ENCODE data around the gene SLC16A8. TPM values are rescaled to one million over a fixed set of nuclear protein-coding genes. Genes with fewer than 3 reads are reported as not detected.

Gene SLC16A8
- total and polyA plus RNA-seq, 2 experiments from 2014 or later = 0.52 to 0.66 TPM

DNA sequence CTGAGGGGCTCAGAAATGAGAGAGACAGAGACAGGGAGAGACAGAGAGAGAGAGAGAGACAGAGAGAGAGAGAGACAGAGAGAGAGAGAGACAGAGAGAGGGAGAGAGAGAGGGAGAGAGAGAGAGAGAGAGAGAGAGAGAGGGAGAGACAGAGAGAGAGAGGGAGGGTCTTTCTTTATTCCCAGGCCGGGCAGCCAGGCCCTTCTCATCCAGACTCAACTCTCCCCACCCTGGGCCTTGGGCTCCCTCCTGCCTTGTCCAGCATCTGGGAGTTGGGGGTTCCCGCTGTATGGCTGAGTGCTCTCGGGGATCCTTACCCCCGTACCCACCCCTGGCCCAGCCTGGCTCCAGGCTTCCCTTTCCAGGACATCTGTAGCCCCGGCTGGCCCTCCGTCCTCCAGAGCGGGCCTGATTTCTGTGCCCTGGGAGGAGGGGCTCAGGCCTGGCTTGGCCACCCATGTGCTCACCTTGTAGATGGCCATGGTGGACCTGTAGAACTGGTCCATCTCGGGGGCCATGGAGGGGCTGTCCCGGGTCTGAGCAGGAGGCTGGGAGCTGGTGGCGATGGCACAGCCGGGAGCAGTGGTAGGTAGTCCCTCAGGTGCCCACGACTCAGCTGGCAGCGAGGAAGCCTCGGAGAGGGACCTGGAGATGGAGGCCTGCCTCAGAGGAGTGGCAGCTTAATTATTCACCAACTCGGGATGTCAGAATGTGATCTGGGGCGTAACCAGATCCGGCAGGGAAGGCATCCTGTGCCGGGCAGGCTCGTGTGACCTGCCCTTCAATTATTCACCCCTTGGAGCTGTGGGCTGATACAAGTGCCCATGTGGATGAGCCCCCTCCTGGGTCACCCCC lies 26.3 kb upstream of the SLC16A8 start, which contains the start of gene BAIAP2L2:
TSS of gene BAIAP2L2 (minus strand) at position 677 of the 855 bp plus-strand sequence. CDS start at position 518, 159 bp downstream.
- Histone ChIP-seq H3K4me3 (no peak within 1 kb of the TSS), H3K27me3 (ENCODE audit: insufficient read depth) (no peaks in the 10 kb centered on the region), H3K36me3 (ENCODE audit: insufficient read depth) (no peaks in the 10 kb centered on the region), H3K4me2 (no peak within 1 kb of the TSS), H3K27ac (ENCODE audit: low read depth) (no peak within 1 kb of the TSS), H3K4me1 (ENCODE audit: insufficient read depth) (peaks cover 8% of the 10 kb centered on the region; the same call in 1 of the 2 replicates), H2AFZ (0 out of 2 replicates have a peak within 1 kb of the TSS, but pooled peaks have one; percentile 23), H3K9me2 (ENCODE audit: insufficient read depth) (no peaks in the 10 kb centered on the region), H4K20me1 (replicated peaks; ENCODE audit: insufficient read depth) (no peaks in the 10 kb centered on the region), H3F3A (replicated peaks; ENCODE audit: low read depth) (peaks cover 7% of the 10 kb centered on the region), H3K79me2 (replicated peaks; ENCODE audit: insufficient read depth) (no peaks in the 10 kb centered on the region)
- Mint-ChIP-seq H3K27ac (peak within 1 kb of the TSS; percentile 27; the same call in 1 of the 2 replicates), H3K4me3 (no peak within 1 kb of the TSS), H3K4me1 (peaks cover 11% of the 10 kb centered on the region; the same call in 2 of the 3 replicates), H3K9me3 (peaks cover 5% of the 10 kb centered on the region; the same call in 2 of the 3 replicates), H3K27me3 (ENCODE audit: insufficient read depth, low read depth, poor library complexity) (peaks cover 29% of the 10 kb centered on the region), H3K36me3 (ENCODE audit: low read depth) (peaks cover 3% of the 10 kb centered on the region; the same call in 1 of the 3 replicates)
- TF ChIP-seq, protein P1, sequence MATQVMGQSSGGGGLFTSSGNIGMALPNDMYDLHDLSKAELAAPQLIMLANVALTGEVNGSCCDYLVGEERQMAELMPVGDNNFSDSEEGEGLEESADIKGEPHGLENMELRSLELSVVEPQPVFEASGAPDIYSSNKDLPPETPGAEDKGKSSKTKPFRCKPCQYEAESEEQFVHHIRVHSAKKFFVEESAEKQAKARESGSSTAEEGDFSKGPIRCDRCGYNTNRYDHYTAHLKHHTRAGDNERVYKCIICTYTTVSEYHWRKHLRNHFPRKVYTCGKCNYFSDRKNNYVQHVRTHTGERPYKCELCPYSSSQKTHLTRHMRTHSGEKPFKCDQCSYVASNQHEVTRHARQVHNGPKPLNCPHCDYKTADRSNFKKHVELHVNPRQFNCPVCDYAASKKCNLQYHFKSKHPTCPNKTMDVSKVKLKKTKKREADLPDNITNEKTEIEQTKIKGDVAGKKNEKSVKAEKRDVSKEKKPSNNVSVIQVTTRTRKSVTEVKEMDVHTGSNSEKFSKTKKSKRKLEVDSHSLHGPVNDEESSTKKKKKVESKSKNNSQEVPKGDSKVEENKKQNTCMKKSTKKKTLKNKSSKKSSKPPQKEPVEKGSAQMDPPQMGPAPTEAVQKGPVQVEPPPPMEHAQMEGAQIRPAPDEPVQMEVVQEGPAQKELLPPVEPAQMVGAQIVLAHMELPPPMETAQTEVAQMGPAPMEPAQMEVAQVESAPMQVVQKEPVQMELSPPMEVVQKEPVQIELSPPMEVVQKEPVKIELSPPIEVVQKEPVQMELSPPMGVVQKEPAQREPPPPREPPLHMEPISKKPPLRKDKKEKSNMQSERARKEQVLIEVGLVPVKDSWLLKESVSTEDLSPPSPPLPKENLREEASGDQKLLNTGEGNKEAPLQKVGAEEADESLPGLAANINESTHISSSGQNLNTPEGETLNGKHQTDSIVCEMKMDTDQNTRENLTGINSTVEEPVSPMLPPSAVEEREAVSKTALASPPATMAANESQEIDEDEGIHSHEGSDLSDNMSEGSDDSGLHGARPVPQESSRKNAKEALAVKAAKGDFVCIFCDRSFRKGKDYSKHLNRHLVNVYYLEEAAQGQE (IDR thresholded peaks at IDR 0.05; ENCODE audit: unreplicated experiment) = no peak
- TF ChIP-seq EZH2 (IDR thresholded peaks at IDR 0.05; ENCODE audit: low read depth, unreplicated experiment) = no peak
- TF ChIP-seq, protein P2, sequence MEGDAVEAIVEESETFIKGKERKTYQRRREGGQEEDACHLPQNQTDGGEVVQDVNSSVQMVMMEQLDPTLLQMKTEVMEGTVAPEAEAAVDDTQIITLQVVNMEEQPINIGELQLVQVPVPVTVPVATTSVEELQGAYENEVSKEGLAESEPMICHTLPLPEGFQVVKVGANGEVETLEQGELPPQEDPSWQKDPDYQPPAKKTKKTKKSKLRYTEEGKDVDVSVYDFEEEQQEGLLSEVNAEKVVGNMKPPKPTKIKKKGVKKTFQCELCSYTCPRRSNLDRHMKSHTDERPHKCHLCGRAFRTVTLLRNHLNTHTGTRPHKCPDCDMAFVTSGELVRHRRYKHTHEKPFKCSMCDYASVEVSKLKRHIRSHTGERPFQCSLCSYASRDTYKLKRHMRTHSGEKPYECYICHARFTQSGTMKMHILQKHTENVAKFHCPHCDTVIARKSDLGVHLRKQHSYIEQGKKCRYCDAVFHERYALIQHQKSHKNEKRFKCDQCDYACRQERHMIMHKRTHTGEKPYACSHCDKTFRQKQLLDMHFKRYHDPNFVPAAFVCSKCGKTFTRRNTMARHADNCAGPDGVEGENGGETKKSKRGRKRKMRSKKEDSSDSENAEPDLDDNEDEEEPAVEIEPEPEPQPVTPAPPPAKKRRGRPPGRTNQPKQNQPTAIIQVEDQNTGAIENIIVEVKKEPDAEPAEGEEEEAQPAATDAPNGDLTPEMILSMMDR (conservative IDR thresholded peaks at IDR 0.05; ENCODE audit: low read depth in 2 of 2) = no peak
- TF ChIP-seq, protein P3, sequence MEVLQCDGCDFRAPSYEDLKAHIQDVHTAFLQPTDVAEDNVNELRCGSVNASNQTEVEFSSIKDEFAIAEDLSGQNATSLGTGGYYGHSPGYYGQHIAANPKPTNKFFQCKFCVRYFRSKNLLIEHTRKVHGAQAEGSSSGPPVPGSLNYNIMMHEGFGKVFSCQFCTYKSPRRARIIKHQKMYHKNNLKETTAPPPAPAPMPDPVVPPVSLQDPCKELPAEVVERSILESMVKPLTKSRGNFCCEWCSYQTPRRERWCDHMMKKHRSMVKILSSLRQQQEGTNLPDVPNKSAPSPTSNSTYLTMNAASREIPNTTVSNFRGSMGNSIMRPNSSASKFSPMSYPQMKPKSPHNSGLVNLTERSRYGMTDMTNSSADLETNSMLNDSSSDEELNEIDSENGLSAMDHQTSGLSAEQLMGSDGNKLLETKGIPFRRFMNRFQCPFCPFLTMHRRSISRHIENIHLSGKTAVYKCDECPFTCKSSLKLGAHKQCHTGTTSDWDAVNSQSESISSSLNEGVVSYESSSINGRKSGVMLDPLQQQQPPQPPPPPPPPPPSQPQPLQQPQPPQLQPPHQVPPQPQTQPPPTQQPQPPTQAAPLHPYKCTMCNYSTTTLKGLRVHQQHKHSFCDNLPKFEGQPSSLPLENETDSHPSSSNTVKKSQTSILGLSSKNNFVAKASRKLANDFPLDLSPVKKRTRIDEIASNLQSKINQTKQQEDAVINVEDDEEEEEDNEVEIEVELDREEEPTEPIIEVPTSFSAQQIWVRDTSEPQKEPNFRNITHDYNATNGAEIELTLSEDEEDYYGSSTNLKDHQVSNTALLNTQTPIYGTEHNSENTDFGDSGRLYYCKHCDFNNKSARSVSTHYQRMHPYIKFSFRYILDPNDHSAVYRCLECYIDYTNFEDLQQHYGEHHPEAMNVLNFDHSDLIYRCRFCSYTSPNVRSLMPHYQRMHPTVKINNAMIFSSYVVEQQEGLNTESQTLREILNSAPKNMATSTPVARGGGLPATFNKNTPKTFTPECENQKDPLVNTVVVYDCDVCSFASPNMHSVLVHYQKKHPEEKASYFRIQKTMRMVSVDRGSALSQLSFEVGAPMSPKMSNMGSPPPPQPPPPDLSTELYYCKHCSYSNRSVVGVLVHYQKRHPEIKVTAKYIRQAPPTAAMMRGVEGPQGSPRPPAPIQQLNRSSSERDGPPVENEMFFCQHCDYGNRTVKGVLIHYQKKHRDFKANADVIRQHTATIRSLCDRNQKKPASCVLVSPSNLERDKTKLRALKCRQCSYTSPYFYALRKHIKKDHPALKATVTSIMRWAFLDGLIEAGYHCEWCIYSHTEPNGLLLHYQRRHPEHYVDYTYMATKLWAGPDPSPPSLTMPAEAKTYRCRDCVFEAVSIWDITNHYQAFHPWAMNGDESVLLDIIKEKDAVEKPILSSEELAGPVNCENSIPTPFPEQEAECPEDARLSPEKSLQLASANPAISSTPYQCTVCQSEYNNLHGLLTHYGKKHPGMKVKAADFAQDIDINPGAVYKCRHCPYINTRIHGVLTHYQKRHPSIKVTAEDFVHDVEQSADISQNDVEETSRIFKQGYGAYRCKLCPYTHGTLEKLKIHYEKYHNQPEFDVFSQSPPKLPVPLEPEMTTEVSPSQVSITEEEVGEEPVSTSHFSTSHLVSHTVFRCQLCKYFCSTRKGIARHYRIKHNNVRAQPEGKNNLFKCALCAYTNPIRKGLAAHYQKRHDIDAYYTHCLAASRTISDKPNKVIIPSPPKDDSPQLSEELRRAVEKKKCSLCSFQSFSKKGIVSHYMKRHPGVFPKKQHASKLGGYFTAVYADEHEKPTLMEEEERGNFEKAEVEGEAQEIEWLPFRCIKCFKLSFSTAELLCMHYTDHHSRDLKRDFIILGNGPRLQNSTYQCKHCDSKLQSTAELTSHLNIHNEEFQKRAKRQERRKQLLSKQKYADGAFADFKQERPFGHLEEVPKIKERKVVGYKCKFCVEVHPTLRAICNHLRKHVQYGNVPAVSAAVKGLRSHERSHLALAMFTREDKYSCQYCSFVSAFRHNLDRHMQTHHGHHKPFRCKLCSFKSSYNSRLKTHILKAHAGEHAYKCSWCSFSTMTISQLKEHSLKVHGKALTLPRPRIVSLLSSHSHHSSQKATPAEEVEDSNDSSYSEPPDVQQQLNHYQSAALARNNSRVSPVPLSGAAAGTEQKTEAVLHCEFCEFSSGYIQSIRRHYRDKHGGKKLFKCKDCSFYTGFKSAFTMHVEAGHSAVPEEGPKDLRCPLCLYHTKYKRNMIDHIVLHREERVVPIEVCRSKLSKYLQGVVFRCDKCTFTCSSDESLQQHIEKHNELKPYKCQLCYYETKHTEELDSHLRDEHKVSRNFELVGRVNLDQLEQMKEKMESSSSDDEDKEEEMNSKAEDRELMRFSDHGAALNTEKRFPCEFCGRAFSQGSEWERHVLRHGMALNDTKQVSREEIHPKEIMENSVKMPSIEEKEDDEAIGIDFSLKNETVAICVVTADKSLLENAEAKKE (CRISPR knock-in tag; IDR thresholded peaks at IDR 0.05) = no peak
- no peak for TF ChIP-seq STAT1 (IDR thresholded peaks at IDR 0.05; ENCODE audit: unreplicated experiment)
- no peak for TF ChIP-seq ZNF114 (CRISPR knock-in tag; IDR thresholded peaks at IDR 0.05)
- TF ChIP-seq POLR2AphosphoS5 (IDR thresholded peaks at IDR 0.05; ENCODE audit: low read depth) = no peak
- TF ChIP-seq NANOG (IDR thresholded peaks at IDR 0.05; ENCODE audit: borderline replicate concordance) = no peak
- TF ChIP-seq JUNB (IDR thresholded peaks at IDR 0.05; ENCODE audit: unreplicated experiment) = no peak
- TF ChIP-seq, protein P4, sequence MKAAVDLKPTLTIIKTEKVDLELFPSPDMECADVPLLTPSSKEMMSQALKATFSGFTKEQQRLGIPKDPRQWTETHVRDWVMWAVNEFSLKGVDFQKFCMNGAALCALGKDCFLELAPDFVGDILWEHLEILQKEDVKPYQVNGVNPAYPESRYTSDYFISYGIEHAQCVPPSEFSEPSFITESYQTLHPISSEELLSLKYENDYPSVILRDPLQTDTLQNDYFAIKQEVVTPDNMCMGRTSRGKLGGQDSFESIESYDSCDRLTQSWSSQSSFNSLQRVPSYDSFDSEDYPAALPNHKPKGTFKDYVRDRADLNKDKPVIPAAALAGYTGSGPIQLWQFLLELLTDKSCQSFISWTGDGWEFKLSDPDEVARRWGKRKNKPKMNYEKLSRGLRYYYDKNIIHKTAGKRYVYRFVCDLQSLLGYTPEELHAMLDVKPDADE (IDR thresholded peaks at IDR 0.05) = no peak
- TF ChIP-seq ZNF331 (CRISPR knock-in tag; IDR thresholded peaks at IDR 0.05; ENCODE audit: low read depth) = no peak
- TF ChIP-seq CREB1 (CRISPR knock-in tag; IDR thresholded peaks at IDR 0.05; ENCODE audit: low read depth) = no peak
- ATAC-seq = peak; percentile 9
- peak; percentile 37 for DNase-seq (ENCODE audit: low spot score)
